Daoy (cell line): ENCODE results near the gene TACC2. TPM values are rescaled to one million over a fixed set of nuclear protein-coding genes. Genes with fewer than 3 reads are reported as not detected.

Source experiments
- DNase-seq: peaks from one replicate; pipeline ENCODE4 v3.0.0-alpha.2; 2015; ENCODE audit warnings: low read depth
- total RNA-seq: library from RNA; depleted of rRNA; stranded (reverse); fragments of >200 nt; shearing (Covaris generic); gene quantifications from 2 replicates; pipeline ENCODE4 v1.2.3, GENCODE V29; 2014

TACC2 gene
- total RNA-seq, 1 experiment from 2014 or later, result 10.1 TPM

- no peak for DNase-seq
These were observed 235.2 kb downstream of the TACC2 start for GRCh38 chr10:122224159-122224558.

DNA sequence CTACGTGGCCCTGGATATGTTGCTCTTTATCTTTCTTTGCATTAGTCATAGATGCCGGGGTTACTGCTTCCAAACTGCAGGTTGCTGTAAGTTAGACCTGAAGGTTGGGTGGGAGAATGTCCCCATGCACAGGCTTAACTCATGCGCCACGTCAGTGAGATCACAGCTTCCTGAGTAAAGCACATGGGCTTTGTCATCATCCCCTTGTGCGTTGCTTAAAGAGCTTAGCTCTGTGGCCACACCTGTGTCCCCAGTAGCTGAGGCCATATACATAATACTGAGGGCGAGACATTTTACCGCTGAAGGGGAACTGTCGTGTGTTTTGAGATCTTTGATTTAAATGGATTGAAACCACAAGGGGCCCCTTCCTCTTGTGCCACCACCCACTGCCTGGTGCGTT lies 236.4 kb downstream of the TACC2 start:
- DNase-seq, result no peak

GRCh38 chr10:122227754-122228153 lies 238.8 kb downstream of the TACC2 start:
- DNase-seq, result no peak

- DNase-seq, result no peak
These were observed 240.7 kb downstream of the TACC2 start for GRCh38 chr10:122229666-122230065.

DNA sequence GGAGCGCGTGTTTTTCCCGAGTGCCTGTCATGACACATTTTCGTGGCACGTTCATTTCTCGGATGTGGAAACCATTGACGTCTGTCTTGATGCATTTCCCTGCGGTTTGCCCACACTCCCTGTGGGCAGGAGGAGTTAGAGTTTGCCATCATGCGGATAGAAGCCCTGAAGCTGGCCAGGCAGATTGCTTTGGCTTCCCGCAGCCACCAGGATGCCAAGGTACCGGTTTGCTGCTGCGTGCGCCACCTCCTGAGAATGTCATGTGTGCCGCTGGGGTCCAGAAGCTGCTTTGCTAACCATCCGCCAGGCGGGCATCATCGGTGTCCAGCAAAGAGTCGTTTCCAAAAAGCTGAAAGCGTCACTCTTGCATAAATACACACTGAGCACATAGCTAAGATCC lies 241.3 kb downstream of the TACC2 start:
- DNase-seq, result no peak

- DNase-seq, result no peak
These were observed 243.8 kb downstream of the TACC2 start for GRCh38 chr10:122232769-122233168.

GRCh38 chr10:122233857-122234348 lies 244.9 kb downstream of the TACC2 start:
- DNase-seq, result no peak

DNA sequence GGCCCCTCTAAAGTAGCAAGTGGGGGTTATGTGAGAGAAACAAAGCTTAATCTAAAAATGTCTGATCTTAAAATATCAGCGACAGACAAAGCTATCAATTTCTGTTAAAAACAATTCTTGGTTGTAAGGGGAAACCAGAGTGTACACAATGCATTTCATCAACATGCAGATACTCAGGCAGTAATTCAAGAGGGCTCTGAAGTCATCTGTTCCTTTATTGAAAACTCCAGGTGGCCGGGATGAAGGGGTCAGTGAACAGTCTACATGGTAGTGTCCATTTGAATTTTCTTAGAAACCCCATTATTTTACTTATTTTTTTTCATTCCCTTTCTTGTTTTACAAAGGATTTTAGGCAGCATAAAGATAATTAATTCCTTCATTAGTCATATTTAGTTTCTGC lies 245.5 kb downstream of the TACC2 start:
- no peak for DNase-seq

- no peak for DNase-seq
These were observed 247.8 kb downstream of the TACC2 start for GRCh38 chr10:122236690-122237306.

- DNase-seq, result no peak
These were observed 248.5 kb downstream of the TACC2 start for GRCh38 chr10:122237331-122237990.

DNA sequence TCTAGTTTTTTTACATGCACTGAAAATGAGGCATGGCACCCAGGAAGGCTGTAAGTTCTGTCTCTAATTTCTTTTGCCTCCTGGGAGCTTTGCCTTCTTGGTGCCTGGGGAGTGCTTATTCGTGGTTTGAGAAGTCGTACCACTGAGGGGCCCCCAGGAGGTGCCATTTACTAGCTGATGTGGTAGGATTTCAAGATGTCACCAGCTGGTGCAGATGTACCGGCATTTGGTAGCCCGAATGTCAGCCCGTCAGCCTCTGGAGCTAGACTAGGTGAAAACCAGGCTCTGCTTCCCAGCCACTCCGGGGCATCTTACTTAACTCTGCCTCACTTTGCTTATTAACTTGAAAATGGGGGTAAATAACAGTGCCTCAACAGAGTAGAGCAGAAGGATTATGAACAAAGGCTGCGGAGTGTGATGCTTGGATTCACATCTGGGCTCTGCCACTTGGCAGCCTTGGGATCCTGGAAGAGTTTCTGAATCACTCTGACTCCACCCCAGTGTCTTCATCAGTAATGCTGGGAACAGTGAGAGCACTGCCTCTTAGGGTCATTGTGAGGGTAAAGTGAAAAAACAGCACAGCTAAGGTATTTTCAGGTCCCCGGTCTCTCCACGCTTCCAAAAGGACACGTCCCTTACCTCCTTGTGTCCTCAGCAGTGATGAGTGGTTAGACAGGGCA lies 250.8 kb downstream of the TACC2 start:
- no peak for DNase-seq

DNA sequence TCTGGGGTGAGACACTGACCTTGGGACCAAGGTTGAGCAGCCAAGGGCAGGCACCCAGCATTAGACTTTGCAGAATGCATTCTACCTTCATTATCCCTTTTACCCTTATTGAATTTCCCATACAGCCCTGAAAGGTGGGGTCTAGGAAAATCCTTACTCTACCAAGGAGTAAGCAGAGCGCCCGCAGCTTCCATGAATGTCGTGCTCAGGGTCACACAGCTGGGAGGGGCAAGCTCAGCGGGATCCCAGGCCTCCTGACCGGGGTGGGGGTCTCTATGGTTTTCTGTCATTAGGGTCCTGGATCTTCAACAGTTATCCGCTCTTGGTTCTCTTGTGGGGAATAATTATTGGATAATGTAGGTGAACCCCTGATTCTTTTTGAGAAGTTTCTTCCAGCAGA lies 251.4 kb downstream of the TACC2 start:
- DNase-seq, result no peak

GRCh38 chr10:122241836-122242235 lies 252.9 kb downstream of the TACC2 start:
- no peak for DNase-seq

DNA sequence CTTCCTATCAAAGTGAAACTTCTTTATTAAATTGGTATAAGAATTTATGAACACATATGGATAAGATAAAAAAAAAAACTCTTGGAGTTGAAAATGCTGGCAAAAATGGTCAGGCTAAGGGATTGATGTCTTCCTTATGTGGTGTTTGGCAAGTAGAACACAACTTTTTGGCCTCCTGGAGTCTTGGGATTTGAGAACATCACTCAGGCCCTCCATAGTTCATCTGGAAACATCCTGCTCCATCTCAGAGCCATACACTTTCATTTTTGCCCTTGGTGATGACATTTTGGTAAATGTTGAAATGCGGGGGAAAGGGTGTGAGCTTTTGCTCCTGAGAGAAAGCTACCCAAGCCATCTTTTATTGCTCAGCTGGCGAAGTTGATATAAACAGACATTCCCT lies 254.6 kb downstream of the TACC2 start:
- DNase-seq, result no peak

GRCh38 chr10:122244001-122244975 lies 255.3 kb downstream of the TACC2 start:
- DNase-seq, result no peak

DNA sequence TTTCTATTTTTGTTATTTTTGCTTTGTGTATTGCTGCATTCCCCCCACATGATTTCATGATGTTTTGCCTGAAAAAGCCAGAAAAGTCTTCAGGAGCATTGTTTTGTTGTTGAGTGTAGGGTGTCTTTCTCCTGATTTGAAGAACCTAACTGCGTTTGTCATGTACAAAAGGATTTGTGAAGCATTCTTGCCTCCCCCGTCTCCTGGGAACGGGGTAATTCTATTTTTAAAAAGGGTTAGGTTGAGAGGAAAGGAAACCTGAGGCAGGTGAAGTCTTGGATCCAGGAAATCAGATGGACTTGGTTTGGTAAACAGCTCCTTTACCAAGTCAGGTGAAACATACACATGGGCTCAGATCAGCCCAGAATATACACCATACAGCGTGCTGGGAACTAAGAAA lies 256.2 kb downstream of the TACC2 start:
- no peak for DNase-seq

DNA sequence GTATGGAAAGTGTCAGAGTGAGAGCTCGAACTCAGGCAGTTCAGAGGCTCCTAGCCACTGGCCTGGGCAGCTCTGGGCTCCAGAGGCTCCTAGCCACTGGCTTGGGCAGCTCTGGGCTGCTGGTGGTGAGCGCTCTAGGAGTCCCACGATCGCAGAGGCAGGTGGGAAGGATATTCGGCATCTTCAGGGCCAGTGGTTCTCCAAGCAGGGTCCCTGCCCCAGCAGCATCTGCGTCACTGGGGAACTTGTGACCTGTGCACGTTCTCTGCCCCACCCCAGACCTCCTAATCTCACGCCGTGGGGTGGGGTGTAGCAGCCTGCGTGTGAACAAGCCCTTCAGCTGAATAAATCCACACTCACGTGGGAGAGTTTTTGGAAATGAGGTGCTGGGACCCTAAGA lies 256.9 kb downstream of the TACC2 start:
- no peak for DNase-seq

DNA sequence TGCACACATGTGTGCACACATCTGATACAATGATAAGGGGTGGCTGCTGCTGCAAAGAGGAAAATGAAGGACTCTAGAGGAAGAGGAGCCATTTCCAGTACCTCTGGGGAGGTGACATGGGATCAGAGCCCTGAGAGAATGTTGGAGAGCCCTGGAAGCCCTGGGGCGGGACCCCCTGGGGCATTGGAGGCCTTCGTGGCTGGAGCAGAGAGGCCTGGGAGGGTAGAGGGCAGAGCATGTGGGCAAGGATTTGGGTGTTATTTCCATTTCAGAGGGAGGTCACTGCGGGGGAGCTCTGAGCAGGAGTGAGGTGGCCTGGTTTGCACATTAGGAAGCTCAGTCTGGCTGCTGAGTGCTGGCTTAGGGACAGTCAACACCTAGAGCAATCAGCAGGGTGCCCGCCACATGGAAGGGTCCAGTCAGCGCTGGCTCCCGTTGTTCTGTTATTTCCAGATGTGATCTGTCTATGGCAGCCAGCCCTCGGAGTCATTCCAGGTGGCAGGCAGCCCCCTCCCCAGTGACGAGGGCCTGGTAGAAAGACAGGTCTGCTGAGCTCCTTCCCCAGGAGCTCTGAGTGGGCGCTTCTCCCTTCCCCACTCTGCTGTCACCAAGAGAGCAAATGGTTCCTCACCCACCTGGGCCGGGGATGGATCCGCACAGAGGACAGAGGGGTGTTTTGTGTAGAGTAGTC lies 258.0 kb downstream of the TACC2 start:
- DNase-seq, result no peak

DNA sequence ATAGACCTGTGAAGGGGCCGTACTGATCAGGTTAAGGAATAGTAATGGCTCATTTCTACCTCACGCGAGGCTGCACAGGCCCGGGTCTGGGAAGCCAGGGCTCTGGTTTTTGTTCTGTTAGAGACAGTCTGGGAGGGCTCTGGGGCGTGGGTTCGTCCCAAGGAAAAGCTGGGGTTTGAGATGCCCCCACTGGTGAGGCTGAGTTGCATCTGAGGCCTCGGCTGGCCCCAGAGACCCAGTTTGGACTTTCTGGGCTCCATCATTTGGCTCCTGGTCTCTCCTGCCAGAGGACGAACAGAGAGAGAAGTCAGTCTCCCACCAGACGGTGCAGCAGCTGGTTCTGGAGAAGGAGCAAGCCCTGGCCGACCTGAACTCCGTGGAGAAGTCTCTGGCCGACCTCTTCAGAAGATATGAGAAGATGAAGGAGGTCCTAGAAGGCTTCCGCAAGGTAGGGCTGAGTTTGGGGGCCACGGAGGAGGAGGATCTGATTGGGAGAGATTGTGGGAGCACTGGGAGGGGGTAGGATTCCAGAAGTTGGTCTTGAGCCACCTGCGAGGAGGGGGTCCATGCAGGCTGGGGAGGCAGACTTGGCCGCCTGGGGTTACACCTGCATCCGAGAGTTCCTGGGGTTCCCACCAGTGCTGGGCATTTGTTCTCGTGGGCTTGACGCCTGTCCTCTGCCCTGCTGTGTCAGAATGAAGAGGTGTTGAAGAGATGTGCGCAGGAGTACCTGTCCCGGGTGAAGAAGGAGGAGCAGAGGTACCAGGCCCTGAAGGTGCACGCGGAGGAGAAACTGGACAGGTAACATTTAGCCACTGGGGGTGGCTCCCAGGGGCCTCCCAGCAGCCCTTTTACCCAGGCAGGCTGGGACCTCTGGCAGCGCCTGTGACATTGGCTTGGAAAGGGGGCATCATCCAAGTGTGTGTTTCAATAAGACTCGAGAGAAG lies 259.7 kb downstream of the TACC2 start:
- DNase-seq, result no peak

GRCh38 chr10:122249303-122249850 lies 260.4 kb downstream of the TACC2 start:
- DNase-seq, result no peak
